GM21576 (cell line): Measurements from ENCODE around the gene RUNX1.

ENCODE experiments used
- ATAC-seq: cut with Tn5 transposase; IDR thresholded peaks from one replicate; pipeline ENCODE4 v1.9.1; 2021; ENCODE audit warnings: mild to moderate bottlenecking, moderate library complexity; ENCODE audit not compliant: unreplicated experiment

The RUNX1 gene

GRCh38 chr21:34865400-34866241 lies 183.5 kb downstream of the RUNX1 start:
- peak; percentile 89 for ATAC-seq

- ATAC-seq: no peak
These were observed 184.5 kb downstream of the RUNX1 start for GRCh38 chr21:34864370-34865149.

GRCh38 chr21:34862951-34863350 lies 186.2 kb downstream of the RUNX1 start:
- no peak for ATAC-seq

- ATAC-seq: no peak
These were observed 187.8 kb downstream of the RUNX1 start for GRCh38 chr21:34861258-34861657.

GRCh38 chr21:34859976-34860653 lies 189.0 kb downstream of the RUNX1 start:
- ATAC-seq: no peak

GRCh38 chr21:34858559-34858958 lies 190.5 kb downstream of the RUNX1 start:
- ATAC-seq: no peak

- no peak for ATAC-seq
These were observed 191.2 kb downstream of the RUNX1 start for GRCh38 chr21:34857874-34858273.

- no peak for ATAC-seq
These were observed 191.9 kb downstream of the RUNX1 start for GRCh38 chr21:34857122-34857713.

GRCh38 chr21:34852448-34852847 lies 196.7 kb downstream of the RUNX1 start:
- no peak for ATAC-seq

- ATAC-seq: no peak
These were observed 198.9 kb downstream of the RUNX1 start for GRCh38 chr21:34850166-34850690.

GRCh38 chr21:34846601-34847112 lies 202.4 kb downstream of the RUNX1 start:
- no peak for ATAC-seq

- peak; percentile 96 for ATAC-seq
These were observed 203.3 kb downstream of the RUNX1 start for GRCh38 chr21:34845521-34846451.

GRCh38 chr21:34844924-34845238 lies 204.2 kb downstream of the RUNX1 start:
- no peak for ATAC-seq

GRCh38 chr21:34844013-34844923 lies 204.8 kb downstream of the RUNX1 start:
- ATAC-seq: no peak

GRCh38 chr21:34843562-34843961 lies 205.5 kb downstream of the RUNX1 start:
- ATAC-seq: no peak

GRCh38 chr21:34841154-34841553 lies 207.9 kb downstream of the RUNX1 start:
- ATAC-seq: no peak

- no peak for ATAC-seq
These were observed 208.4 kb downstream of the RUNX1 start for GRCh38 chr21:34840693-34841092.

GRCh38 chr21:34838956-34839820 lies 209.9 kb downstream of the RUNX1 start:
- ATAC-seq: no peak
